Medulla oblongata (tissue), 1 donor: ENCODE measurements around the gene SLC5A6.
A peak's percentile ranks its signal among the peaks of the same experiment; 100 is the strongest.

Experiments
- DNase-seq: peaks from one replicate; pipeline ENCODE4 v3.0.0-alpha.2; 2015; ENCODE audit errors: extremely low spot score

The SLC5A6 gene

DNA sequence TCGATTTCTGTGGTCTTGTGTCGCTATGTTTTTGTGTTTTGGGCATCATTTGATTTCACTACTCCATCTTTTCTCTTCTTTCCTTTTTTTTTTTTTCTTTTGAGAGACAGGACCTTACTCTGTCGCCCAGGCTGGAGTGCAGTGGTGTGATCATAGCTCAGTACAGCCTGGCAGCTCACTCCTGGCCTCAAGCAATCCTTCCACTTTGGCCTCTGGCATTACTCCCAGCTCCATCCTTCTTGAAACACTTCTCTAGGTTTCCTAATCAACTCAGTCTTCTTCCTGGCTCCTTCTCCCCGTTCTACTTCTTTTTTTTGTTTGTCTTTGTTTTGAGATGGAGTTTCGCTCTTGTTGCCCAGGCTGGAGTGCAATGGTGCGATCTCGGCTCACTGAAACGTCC is 36.7 kb downstream of the SLC5A6 start:
- DNase-seq, result peak; percentile 13

DNA sequence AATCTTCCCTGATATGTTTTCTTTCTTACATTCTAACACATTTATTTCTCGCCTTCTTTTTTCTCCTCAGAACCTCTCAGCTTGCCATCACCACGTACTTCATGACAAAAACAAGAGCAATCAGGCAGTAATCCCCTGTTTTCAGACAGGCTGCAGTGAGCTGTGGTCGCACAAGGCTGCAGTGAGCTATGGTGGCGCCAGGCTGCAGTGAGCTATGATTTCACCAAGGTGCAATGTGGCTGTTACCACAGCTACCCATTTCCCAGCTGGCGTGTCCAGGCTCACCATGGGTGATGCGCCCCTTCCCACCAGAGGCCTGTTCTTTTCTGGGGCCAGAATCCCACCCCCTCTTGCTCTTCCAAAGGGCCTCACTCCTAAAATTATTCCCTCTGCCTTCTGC is 37.4 kb downstream of the SLC5A6 start:
- DNase-seq, result no peak

DNA sequence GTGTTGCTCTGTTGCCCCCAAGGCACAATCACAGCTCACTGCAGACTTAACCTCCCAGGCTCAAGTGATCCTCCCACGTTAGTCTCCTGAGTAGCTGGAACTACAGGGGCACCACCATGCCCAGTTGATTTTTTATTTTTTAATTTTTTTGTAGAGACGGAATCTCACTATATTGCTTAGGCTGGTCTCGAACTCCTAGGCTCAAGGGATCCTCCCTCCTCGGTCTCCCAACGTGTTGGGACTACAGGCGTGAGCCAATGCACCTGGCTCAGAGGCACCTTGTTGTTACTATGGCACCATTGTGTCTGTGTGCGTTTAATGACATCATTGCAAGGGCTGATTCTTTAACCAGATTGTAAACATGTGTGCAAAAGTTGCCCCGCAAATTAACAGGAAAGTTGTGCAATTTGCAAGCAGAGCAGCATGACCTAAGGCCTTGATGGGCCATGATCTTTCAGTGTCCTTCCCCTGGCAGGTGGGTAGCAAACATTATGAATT is 40.7 kb downstream of the SLC5A6 start:
- DNase-seq, result no peak

DNA sequence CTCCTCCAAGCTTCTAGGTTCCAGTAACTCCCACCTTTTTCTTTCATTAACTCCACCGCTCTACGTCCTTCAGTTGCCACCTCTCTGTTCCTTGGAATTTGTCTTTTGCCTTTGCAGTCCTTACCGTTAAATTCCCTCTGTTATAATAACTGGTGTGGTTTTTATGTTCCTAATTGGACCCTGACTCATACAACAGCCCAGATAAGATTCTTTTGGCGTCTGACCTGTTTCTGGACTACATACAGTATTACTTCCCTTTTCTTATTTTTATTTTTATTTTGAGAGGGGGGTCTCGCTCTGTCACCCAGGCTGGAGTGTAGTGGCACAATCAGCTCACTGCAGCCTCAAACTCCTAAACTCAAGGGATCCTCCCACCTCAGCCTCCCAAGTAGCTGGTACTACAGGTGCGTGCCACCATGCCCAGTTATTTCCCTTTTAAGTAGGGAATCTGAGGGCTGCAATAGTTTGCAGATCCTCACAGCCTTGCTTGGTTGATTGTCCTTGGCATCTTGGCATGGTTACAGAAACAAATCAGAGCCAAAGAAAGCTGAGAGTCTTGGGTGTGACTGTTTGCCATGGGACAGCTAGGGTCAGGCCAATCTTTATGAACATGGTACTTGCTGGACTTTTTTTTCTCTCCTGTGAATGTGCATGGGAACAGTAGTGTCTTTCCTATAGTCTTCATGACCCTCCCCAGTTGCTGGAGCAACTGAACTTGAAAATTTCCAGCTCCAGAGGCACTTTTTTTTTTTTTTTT is 41.3 kb downstream of the SLC5A6 start:
- DNase-seq, result no peak

DNA sequence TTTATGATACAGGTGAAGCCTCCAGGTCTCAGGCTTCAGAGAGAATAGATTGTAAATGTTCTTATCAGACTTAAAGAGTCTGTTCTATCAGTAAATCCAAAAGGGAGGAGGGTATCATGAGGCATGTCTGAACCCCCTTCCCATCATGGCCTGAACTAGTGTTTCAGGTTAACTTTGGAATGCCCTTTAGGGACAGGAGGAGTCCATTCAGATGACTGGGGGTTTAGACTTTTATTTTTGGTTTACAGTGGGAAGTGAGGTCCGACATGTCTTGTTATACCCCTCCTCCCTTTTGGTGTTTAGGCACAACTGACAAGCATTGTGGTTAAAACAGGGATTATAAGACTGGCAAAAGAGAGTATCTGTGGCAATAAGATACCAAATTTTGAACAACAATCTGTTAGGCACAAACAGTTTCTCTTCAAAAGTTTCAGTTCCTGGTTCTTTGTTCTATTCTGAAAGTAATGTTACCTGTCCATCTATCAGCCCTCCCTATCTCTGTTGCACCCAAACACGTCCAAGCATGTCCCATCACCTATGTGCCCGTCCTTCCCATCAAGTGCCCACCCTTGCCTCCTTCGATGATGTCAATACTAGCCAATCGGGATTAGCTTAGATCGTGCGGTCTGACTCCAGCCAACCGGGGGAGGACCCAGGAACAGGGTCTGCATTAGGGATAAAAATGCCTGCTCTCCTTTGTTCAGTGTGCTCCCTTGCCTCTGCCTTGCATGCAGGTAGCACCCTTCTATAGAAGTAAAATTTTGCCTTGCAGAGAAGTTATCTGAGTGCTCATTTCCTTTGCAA is 46.9 kb downstream of the SLC5A6 start:
- DNase-seq, result no peak

DNA sequence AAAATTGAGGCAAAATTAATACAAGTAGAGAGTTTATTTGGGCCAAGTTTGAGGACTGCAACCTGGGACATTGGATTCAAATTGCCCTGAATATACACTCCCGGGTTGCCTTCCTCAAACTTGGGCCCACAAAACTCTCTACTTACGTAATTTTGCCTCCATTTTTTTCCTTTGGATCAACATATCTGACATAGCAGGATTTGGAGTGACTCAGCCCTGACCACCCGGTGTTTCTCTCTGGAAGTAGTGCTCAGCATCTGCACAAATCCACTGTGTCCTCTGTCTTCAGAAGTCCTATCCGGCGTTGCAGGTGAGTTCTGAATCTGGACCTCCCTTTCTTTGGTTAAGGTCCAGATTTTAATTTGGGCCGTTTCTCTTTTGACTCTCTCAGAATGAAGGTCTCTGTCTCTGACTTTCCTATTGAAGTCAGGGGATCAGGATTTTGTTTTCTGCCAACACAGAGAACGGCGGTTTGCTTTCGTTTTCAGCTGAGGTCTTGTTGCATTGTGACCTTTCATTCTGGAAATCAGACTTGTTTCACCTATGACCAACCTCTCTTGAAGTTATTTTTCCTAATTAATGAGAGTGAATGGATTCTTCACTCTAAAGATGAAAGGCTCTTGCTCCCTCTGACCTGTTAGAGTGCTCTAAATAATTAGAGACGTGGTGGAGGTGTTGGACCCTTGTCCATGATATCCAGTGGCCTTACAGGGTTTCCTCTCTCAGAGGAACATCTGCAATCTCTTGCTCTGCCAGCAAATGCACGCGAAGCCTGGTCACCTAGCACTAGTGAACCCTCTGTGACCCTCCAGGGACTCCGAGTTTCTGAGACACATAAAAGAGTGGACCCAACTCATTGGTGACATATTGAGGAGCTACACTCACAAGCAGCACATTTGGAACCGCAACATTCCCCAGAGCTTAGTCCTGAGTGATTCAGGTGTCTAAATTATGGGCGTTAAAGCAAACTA is 49.6 kb downstream of the SLC5A6 start:
- DNase-seq, result no peak

DNA sequence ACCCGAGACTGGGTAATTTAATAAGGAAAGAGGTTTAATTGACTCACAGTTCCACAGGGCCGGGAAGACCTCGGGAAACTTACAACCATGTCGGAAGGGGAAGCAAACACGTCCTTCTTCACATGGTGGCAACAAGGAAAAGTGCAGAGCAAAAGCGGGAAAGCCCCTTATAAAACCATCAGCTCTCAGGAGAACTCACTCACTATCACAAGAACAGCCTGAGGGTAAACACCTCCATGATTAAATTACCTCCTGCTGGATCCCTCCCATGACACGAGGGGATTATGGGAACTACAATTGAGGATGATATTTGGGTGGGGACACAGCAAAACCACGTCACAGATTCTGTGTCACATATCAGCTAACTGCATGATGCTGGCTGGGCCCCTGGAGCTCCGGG is 51.9 kb downstream of the SLC5A6 start:
- DNase-seq, result no peak

DNA sequence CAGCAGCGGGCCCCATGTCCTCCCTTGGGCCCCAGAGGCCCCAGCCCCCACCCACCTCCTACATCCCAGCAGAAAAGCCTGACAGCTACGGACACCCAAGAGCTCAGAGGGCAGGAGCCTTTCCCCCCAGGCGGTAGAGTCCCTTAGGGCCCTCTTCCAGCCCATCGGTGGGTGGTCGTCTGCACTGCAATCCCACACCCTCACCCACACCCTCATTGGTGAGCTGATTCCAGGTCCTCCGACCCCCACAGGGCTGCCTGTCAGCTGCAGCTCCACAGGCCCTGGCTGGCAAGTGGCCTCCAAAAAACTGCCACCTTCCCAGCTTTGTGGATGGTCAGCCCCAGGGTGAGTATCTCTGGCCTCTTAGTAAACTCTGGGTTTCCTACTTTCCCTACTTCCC is 52.8 kb downstream of the SLC5A6 start:
- DNase-seq, result no peak

DNA sequence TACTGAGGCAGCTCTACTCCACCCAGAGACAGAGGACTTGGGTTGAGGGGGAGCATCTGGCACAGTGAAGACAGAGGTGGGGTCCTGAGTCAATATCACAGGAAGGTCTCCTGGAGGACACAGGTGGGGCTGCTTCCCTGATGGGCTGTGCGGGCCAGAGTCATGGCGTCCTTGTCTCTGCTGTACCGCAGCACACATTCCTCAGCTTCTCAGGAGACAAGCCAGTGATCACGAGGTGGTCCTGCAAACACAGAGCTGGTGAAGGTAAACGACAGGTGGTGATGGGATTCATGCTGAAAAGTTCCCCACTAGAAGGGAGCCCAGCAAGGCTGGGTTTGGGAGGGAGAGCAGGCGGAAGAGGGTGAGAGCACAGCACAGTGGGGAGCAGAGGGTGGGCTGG is 53.6 kb downstream of the SLC5A6 start:
- DNase-seq, result no peak

DNA sequence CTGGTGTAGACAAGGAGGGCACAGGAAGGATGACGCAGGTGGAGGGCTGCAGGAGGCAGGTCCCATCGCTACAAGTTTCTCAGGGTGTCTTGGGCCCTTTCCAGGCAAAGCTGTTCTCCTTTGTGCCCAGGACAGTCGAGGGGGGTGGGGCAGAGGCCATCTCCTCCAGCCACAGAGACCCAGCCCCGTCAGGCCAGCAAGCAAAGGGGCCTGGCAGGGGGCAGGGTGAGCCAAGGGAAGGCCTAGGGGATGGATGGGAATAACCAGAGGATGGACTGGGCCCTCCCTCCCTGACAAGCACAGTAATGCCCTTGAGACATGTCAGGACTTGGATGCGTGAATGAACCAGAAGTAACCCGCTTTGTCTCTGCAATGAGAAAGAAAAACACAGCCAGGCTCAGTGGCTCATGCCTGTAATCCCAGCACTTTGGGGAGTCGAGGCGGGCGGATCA is 57.0 kb downstream of the SLC5A6 start:
- no peak for DNase-seq

DNA sequence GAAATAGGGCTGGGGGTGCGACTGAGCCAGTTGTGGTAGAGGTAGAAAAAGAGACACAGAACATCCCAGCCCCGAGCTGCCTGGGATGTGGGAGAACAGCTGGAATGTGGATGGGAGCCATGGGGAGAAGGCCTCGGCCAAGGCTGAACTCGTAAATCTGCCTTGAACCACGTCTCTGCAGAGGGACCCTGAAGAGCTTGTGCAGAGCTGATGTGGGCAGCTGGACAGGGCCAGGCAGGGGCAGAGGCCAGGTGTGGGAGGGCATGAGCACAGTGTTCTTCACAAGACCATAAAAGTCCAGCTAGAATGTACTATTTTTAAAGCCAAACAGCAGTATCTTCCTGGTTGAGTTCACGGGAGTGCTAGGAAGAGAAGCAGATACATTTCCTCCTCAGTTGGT is 57.6 kb downstream of the SLC5A6 start:
- no peak for DNase-seq

DNA sequence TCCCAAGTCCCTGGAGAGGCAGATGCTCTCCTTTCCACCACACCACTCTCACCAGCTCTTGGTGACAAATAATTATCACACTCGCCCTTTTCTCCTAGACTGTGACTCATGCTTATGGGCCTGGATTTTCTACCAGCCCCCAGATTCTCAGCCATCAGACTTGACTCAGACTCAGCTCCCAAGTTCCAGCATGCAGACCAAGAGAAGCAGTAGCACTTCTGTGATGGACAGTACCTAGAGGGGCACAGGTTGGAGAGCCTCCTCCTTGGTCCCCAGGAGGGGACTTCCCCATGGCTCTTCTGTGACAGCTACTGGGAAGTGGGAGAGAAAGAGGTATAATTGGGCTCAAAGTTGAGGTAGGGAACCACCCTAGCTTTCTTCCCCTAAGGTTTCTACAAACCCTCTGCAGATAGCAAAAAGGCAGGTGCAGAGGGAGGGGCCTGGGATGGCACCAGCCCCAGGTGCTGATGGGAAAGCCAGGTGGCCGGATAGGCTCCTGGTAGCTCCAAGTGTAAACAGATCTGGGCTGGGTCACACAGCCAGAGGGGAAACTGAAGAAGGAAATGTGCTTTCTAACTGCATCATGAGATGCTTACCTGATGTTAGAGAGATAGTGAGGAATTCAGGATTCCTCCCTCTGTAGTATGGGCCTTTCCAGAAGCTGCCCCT is 59.1 kb downstream of the SLC5A6 start:
- DNase-seq, result no peak

DNA sequence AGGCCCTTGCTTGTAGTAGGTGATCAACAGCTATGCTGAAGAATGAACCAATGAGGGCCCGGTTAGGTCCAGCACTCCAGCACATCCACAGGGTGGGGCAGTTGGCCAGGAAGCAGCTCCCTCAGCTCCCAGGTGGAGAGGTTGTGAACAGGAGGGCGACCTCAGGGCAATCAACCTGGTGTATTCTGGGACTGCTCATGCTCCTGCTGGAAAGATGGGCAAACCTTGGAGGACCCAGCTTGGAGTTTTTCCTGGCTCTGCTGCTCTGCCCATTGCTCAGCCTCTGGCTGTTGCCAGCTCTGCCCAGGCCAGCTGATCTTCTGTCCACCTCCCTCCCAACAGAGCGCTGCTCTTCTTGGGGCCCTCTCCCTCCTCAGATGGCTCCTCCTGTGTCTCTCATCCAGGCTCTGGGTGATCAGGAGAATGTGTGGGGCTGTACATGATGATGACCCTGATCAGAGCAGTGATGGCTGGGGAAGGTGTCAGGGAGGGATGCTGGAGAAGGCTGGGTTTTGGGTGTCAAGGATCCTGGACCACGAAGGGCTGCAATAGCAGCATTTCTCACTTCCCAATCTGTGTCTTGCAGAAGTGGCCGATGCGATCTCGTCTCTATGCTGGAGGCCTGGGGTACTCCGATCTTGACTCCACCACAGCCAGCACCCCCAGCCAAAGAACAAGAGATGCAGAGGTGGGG is 59.8 kb downstream of the SLC5A6 start:
- DNase-seq, result no peak

DNA sequence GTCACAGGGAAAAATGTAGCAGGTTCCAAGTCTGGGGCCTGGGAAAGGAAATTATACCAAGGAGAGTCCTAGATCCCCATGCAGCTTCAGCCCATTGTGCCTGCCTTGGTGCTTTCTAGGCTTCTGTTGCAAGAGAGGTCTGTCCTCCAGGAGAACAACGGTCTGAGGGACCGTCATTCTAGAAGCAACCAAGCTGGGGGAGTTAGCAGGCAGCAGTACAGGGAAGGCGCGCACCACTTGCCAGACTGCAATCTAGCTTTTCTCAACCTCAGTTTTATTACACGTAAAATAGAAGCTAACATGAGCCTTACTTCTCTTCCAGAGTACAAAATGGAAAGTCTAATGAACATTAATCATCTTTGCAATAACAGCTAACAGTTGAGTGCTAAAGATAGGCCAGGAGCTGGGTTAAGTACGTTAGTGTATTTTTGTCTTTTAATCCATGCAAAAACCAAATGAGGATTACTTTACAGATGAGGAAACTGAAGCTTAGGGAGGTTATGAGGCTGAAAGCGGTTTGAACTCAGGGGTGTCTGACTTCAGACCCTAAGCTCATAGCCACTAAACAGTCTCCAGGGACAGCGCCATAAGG is 61.3 kb downstream of the SLC5A6 start:
- no peak for DNase-seq
